Stimulated activated CD4-positive, alpha-beta T cell treated with anti-CD3 and anti-CD28 coated beads, Interleukin-4, amount 100 ng/mL, for 4 hours (primary cell): Measurements from ENCODE around the gene SEC16B.

Source experiments
- DNase-seq, 2 experiments: peaks; one replicate each; pipeline ENCODE4 v3.0.0-alpha.2; 2020

SEC16B gene

DNA sequence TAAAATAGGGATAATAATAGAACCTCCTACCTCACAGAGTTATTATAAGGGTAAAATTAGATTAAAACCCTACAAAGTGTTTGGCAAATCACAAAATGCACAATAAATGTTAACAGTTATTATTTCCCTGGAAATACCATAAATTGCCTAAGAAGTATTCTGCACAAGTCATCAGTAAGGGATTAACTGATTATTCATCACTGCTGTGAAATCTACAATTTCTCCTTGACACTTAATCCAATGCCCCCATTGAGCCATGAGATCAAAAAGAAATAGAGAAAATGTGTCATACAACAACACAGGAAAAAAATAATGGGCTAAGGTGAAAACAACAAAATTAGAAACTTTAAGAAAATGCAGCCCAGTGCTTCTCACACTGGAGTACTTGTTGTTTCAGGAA, 6.7 kb upstream of the SEC16B start:
- no peak for DNase-seq

DNA sequence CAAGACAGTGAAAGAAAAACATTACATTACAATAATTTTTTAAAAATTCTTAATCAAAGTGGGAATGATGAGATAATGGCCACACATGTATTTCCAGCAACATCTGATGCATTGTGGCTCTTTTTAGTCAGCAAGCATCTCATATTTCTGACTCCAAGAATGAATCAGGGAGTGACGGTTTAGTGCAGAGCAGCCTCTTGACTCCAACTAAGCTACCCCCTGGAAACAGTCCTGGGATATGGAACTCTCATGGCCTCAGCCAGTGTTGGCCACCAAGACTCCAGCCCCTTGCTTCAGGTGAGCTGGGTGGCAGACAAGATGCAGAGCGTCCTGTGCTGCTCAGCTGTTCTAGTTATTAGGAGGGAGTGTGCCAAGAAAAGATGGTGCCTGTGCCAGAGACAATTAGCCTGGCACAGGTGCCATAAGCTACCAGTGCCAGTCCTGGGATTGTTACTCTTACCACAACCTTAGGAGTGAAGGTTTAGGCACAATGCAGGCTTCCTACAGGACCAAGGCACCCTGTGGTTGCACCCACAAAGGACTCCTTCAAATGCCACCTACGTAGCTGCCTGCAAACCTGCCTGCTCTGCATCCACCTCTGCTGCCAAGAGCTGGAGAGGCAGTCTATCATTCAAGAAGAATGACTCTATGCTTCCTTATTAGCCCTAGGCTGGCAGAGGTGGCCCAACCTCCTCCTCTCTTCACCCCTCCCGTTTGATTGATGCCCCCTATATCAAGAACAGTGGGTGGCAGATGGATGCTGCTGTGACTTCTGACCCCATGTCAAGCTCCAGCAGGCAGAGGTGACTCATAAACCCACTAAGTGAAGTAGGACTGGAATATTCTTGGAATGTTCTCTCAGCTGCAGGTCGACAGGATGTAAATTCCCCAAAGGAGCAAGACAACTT, 6.0 kb upstream of the SEC16B start:
- no peak for DNase-seq

DNA sequence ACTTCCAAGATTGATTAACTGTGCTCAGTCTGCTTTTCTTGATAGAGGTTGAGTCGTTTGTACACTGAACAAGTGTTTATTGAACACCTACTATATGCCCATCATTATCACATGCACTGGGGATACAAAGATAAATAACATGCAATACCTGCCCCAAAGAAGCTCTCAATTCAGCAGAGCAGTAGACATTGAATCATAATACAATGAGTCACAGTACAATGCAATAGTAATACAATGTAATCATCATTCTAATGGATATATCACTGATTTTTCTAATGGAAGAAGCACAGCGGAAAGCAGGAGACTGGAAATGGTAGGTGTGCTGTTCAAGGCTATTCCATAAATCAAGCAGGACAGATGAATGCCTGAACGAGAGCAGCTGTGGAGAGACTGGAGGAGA, 3.7 kb upstream of the SEC16B start:
- no peak for DNase-seq

DNA sequence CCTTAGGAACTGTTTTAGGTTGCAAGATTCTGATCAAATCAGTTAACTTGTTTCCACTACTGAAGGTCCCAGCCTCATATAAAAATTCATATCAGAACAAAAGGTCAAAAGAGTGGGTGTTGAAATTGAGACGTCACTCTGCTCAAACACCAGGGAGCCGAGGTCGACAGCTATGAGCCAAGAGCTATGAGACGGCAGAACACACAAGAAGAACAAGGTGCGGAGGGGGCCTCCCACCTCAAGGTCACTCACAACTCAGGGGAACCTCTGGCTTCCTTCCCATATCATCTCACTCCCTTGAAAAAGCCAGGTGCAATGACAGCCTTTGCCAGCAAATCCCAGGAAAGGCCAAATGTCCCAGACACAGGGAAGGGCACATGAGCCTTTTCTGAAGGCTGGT, 749 bp downstream of the SEC16B start:
- DNase-seq: no peak

DNA sequence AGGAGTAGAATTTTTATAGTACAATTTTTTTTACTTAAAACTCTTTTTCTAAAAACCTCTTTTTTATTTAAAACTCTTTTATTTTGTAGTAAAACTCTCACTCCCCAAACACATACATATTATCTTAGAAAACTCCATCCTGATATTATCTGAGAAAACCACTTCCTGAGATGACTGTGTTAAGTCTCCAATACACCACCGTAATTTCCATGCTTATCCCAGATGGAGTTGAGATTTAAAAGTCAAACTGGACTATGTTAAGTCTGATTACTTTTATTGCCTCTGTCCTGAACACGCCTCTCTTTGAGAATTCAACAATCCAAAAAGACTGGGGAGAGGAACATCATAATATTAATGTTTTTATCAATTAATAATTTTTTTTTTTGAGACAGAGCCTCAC, 3.7 kb downstream of the SEC16B start:
- DNase-seq: no peak

DNA sequence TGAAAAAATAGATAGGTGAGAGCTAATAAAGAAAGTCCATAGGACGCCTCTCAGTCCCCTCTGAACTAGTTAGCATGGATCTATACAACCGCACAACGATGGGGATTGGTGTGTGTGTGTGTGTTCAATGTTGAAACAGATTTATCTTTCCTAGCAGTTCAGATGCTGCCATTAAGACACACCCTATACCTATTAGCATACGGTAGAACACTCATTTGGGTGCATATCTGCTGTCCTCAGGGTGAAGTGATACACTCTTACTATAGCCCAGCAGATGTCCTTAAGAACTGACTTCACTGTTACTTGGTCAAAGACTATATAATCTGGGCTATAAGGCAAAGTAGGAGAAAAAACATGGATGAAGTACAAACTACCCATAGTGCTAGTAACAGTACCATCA, 4.6 kb downstream of the SEC16B start:
- no peak for DNase-seq

DNA sequence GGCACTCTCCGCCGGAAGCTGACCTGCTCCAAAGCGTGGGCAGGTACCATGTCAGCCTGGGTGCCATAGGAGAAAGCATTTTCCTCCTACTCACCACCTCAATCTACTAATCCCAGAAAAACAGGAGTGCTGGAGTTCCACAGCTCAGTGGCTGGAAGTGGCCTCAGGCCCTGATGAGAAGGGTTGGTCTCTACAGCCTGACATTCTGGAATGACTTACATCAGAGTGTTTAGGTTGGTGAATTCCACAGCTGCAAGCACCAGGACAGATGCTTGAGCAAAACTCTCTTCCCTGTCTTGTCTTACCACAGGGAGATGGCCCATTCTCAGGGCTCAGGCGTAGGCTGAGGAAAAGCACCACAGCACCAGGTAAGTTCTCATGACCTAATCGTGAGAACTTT, 5.5 kb downstream of the SEC16B start:
- DNase-seq: no peak

DNA sequence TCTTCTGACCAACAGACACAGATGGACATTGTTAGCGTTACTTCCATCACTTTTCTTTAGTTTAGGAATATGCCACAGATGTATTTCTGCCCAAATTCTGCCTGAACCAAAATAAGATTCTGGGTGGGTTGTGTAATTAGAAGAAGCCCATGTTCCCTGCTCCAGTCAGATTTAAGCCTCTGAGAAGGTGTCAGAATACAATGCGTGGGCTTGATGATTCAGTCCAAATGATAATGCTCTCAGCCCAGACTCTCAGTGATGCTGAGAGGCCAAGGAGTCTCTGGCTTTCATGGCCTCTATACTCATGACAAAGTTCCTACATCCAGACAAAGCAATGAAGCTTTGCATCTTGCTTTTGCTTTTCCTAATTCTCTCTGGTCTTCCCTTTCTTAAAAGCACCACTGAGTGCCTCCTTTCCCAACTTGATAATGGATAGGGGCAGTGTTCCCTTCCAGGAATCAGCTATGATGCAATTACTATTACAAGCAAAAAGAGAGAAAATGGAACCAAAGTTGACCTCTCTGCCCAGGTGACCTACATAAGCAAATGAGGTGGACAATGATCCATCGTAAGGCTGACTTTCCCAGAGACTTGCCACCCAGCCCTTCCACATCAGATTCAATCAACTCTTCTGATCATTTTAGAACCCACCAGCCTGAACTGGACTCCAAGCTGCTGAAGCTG, 8.8 kb downstream of the SEC16B start:
- no peak for DNase-seq

DNA sequence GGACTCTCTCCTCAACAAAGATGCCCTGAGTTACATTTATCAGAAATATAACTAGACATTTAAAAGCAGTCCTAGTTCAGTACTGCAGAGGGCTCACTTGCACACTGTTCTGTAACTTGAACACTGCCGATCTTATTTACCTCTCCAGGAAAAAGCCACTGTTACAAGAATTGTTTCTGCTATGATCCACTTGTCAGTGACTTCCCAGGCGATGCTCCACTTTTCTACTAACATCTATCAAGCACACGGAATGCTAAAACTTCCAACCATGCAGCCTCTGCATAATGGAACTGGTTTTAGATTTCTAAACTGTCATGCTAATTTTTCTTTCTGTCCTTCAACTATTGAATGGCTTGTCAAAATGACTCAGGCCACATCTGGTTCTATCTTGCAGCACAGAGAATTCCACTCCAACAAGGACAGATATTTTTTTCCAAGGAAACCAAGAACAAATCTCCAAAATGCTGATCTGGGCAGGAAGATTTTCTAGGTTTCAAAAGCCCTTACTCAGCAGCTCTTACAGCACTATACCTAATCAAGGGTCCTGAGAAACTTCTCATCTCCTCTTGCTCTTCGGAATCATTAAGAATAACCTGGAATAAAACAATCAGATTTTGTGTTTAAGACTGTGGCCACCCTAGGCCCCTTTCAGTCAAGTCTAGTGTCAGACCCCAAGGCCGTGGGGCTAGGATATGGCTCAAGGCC, 9.9 kb downstream of the SEC16B start:
- DNase-seq: no peak

DNA sequence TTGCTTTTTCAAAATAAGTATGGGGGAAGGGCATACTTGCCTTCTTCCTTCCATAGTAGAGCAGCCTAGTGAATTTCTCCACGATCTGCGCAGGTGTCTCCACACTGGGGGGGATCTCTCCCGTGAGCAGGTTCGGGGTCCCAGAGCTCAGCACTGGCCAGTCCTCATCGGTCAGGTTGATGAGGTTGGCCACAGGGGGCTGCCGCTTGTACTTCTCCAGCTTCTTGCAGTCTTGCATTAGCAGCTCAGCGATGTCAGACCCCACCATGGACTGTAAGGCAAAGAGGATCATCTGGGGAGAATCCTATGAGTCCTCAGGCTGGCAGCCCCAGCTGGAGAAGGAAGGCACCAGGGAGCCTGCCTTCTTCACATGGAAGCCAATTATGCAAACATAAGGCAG, 11.8 kb downstream of the SEC16B start:
- DNase-seq: no peak

DNA sequence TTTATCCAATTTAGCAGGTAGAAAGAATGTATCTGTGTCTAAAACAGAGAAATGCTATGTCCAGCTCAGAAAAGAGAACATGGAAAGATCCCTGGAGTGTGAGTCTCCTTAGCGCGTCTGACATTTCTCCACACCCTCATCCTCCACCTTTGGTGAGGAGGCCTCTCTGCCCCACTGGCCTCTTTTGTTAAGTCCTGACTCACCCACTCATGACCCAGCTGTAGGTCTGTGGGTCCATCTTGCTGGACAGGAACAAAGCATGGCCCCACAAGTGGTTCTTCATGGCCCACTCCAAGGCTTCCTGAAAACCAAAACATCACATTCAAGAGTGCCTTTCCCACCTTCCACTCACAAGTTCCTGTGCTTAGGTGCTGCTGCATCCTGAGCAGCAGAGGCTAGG, 15.8 kb downstream of the SEC16B start:
- no peak for DNase-seq

DNA sequence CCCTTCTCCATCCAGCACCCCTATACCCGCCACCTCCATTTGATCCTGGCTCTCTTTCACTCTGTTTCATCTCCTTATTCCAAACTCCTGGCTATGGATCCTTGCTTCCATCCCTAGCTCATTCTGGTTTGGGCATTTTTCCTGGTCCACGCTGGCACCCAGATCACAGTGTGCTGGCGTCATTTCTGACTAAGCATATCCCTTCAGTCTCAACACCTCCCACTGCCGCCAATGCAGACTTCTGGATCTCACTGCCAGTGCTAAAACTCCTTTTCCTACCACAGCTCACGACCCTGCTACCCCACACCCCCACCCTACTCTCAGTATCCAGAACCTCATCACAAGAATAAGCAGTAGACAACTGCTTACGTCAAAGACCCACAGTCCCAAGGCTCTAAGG, 16.3 kb downstream of the SEC16B start:
- DNase-seq: no peak

DNA sequence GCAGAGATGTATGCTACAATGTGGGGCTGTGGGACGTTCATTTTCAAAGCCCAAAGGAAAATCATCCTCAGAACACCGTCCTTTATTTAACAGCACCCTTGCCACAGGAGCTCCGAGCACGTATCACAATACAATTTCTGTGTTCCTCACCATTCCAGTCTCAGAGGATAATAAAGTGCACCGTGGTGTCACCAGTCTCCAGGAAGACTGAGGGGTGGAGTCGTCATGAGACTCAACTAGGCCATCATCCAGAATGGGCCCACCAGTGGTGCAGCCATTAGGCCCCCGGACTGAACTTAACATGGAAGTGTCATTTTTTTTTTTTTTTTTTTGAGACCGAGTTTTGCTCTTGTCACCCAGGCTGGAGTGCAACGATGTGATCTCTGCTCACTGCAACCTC, 17.2 kb downstream of the SEC16B start:
- DNase-seq: no peak

DNA sequence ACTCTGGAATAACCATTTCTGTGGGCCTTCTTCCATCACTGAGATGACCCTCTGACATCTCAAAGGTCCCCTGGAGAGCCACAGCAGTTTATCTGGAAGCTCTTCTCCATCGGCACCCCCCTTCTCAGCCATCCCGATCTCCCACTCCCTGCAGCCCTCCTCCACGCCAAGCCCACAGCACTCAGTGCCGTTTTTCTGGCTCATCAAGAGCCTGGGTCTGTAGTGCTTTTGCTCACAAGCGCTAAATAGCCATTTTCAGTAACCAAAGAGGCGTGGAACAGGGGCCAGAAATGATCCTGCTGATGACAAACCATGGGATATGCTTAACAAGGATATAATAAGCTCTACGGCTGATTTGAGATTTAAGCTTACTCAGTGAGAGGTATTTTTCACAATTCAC, 17.6 kb downstream of the SEC16B start:
- DNase-seq: no peak

DNA sequence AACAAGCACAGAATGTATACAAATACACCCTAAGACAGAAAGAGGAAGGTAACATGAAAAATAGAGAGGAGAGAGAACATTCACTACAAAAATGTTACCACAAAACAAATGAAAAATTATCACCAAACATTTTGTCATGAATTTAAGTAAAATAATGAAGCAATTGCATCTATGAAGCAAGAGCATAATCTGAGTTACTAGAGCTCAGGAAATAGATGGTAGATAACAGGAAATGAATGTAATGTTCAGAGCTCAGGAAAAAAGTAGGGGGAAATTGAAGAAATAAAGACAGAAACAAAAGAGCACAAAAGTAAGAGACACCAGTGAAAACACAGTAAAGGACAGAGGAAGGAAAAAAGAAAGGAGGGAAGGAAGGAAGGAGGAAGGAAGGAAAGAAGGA, 19.4 kb downstream of the SEC16B start:
- no peak for DNase-seq

DNA sequence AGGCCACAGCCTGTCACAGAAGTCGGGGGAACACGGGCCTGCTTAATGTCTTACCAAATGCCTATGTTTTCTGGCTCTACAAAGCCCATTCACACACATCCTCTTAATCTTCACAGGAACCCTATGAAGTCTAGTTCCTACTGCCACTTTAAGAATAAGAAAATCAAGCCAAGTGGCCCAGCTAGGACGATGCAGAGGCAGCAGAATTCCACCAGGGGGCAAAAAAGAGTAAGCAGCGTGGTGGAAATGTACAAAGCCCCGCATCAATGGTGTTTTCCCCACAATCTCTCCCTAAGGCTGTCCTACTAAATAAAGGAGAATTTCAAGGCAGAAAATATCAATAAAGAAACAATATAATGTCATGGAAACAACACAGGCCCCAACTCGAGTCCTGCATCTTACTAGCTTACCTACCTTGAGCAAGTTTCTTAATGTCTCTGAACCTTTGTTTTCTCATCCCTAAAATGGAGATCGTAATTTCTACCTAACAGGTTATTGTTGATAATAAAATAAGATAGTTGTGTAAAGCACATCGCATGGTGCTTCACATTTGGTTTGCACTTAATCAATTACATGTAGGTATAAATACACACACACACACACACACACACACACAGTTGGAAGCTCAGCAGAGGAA, 21.4 kb downstream of the SEC16B start:
- DNase-seq: no peak

DNA sequence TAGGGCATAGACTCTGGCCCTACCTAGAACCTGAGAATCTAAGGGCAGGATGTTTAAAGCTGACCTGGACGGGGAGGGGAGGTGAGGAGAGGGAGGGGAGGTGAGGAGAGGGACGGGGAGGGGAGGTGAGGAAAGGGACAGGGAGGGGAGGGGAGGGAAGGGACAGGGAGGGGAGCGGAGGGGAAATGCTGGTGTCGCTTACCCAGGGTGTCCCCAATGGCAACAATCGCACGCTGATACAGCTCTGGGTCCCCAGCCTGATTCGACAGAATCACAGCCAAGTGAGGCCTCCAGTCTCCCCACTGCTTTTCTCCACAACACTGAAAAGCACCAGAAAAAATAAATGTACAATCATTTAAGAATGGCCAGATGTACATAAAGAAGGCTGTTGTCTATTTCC, 22.2 kb downstream of the SEC16B start:
- no peak for DNase-seq

DNA sequence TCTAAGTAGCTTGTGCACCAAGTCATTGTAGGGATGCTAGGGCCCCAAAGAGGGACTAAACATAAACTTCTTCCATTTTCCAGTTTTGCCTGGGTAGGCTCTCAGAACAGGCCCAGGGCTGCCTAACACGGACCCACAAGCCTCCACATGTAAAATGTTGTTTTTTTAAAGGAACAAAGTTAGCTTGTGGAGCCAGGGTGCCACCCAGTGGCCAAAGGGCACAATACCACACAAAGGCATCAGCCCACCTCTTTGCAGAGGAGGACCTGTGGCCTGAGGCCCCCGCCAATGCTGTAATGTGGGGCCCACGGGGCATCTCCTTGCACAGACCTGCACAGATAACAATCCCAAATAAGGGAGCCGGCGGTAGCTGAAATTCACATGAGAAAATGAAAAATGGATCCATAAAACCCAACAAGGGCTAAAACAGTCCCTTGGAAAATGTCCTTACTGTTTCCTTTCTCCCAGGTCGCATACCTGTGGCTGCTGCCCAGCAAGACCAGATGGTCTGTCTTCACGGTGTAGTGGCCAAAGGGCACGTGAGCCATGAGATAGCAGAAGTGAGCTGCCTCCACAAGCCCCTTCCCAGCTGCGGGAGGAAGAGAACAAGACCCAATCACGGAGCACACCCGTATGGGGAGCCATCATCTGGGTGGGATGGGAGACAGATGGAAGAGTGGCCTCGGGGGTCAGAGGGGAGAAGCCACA, 23.8 kb downstream of the SEC16B start:
- no peak for DNase-seq

DNA sequence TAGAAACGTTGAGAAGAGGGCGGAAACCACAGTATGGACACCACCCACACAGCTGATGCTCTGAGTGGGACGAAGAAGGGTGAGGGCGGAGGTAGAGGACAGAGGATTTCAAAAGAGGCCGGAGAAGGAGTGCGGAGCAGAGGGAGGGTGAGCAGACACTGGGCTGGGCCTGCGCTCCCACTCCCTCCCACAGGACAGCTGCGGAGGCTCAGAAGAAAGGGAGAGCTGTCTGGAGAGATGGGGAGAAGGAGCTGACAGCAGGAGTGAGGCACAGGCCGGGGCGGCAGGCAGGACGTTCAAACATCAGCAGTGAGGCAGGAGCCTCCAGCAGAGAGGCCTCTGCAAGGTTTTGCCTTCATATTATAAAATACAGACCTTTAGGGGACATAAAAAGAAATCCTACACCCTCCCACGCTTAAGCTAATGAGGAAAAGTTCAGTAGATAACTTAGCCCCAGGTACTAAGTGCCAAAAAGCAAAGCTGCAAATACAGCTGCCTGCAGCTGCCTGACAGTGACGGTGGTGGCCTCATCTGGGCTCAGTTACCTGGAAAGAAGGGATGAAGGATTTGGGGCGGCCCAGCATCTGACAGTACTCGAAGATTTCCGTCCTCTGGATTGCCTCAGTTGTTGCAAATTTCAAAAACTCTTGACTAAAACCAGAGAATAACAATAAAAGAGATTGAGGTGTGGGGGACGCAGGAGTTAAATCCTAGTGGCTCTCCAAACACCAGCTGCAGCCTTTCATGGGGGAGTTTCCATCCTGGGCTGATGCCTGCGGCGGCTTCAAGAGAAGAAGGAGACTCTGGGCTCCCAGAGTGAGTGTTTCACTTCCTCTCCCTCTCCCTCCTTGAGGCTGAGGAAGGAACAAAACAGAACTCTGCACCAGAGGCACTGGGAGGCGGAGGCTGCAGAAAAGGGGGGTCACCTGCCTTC, 25.6 kb downstream of the SEC16B start:
- DNase-seq: no peak

DNA sequence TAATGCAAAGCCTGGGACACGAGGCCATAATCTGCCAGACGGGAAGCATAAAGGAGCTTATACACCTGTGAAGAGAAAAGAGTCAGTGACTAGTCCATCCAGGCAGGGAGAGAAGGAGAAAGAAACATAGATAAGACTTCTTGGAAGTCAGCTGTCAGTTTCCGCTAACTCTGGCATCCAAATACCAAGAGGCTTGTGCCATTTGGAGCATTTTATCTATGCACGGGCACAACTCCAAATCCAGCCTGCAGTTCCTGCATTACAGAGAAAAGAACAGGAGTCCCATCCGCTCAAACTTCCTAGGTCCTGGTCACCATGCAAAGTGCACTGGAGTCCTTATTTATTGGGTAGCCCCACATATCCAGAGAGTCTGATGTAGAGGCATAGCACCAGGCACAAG, 27.9 kb downstream of the SEC16B start:
- DNase-seq: no peak

DNA sequence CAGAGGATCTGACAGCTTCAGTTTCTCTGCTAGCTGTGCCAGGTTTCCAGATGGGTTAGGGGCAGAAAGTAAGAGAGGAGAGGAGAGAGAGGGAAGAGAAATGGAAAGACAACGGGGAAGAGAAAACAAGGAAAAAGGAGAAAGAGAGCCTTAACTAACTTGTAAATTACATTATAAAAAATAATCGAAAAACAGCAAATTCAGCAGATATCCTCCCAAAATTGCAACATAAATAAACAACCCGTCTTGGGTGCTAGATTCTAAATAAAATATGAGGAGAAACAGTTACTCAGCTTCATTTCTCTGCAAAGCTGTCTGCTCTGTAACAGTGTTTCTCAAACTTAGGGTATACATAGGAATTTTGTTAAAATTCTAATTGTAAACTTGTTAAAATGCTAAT, 29.2 kb downstream of the SEC16B start:
- DNase-seq: no peak

DNA sequence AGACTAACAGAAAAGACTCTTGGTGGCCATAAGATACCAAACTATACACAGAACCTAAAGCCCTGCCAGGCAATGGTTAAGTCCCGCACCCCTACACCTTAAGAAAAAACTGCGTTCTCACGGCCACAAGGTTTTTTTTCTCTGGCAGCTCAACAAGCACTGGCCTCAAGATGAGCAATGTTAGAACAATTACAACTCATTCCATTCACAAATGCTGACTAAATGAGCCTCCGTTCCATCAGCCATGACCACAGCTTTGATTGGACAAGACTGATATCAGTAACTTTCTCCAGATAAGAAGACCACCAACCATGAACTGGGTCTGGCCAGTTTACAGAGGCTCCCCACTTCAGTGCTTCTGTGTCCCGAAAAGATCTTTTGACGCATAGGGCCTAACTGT, 31.9 kb downstream of the SEC16B start:
- DNase-seq: no peak
